ENCODE results near the gene CADM2. TPM values are rescaled to one million over a fixed set of nuclear protein-coding genes. Genes with fewer than 3 reads are reported as not detected.
A peak's percentile ranks its signal among the peaks of the same experiment; 100 is the strongest.

The CADM2 gene
- total RNA-seq, 1 experiment from 2014 or later = not detected

DNA sequence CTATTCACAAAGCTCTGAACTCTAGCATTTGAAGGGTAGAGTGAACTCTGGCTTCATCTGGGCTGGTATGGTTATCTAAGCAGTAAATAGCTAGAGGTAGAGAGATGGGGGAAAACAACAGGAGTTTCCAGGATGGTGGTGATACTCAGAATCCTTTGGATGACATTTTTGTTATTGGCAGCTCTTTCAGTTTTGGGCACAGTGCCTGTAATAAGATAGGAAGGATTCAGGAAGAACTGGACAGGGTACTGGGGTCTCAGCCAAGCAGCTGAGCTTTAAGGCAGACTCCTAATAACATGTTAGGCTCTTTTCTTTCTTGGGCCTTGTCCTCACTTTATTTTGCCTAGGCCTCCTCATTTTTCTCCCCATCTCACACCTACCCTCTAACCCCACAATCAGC, 338.5 kb downstream of the CADM2 start:
- TF ChIP-seq, protein P1, sequence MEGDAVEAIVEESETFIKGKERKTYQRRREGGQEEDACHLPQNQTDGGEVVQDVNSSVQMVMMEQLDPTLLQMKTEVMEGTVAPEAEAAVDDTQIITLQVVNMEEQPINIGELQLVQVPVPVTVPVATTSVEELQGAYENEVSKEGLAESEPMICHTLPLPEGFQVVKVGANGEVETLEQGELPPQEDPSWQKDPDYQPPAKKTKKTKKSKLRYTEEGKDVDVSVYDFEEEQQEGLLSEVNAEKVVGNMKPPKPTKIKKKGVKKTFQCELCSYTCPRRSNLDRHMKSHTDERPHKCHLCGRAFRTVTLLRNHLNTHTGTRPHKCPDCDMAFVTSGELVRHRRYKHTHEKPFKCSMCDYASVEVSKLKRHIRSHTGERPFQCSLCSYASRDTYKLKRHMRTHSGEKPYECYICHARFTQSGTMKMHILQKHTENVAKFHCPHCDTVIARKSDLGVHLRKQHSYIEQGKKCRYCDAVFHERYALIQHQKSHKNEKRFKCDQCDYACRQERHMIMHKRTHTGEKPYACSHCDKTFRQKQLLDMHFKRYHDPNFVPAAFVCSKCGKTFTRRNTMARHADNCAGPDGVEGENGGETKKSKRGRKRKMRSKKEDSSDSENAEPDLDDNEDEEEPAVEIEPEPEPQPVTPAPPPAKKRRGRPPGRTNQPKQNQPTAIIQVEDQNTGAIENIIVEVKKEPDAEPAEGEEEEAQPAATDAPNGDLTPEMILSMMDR (IDR thresholded peaks at IDR 0.05; ENCODE audit: unreplicated experiment) = no peak
- no peak overlapping the region for H3K4me3 Mint-ChIP-seq (ENCODE audit: unreplicated experiment)
- no peaks in the 10 kb centered on the region for H3K9me3 Mint-ChIP-seq (ENCODE audit: unreplicated experiment)
- intact Hi-C loops (cut with micrococcal nuclease) = no loop called here
- ChIA-PET POLR2A (no interaction called here), CTCF (no interaction called here)
- H3K4me1 Mint-ChIP-seq (ENCODE audit: insufficient read depth, unreplicated experiment) = no peaks in the 10 kb centered on the region
- BruUV-seq (replicated peaks) = no TSS peak
- peaks cover 53% of the 10 kb centered on the region for H3K27me3 Mint-ChIP-seq (ENCODE audit: insufficient read depth, unreplicated experiment)
- no peaks in the 10 kb centered on the region for H3K36me3 Mint-ChIP-seq (ENCODE audit: insufficient read depth, unreplicated experiment)
- DNase-seq (ENCODE audit: unreplicated experiment) = no peak
- H3K27ac Mint-ChIP-seq (ENCODE audit: low read depth, unreplicated experiment) = no peak overlapping the region

DNA sequence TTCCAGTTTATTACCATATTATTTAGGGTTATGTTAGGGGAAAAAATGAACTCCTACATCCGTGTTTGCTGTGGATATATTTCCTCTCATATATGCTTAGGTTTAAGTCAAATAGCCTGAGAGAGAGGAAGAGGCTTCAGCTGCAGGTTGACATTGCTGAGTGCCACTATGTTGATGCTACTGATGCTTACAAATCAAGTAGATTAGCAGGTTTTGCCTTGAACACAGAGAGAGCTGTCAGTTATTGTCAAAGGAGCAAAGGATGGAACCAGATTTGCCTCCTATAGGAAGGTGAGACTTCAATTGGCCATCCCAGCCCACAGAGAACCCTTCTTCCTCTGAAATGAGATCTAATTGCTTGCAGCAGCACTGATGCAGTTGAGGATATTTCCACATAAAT, 339.2 kb downstream of the CADM2 start:
- Mint-ChIP-seq H3K27me3 (ENCODE audit: insufficient read depth, unreplicated experiment) (peaks cover 60% of the 10 kb centered on the region), H3K4me1 (ENCODE audit: insufficient read depth, unreplicated experiment) (no peaks in the 10 kb centered on the region), H3K9me3 (ENCODE audit: unreplicated experiment) (no peaks in the 10 kb centered on the region), H3K36me3 (ENCODE audit: insufficient read depth, unreplicated experiment) (no peaks in the 10 kb centered on the region), H3K27ac (ENCODE audit: low read depth, unreplicated experiment) (no peak overlapping the region), H3K4me3 (ENCODE audit: unreplicated experiment) (no peak overlapping the region)
- intact Hi-C loops (cut with micrococcal nuclease) = no loop called here
- ChIA-PET POLR2A (no interaction called here), CTCF (no interaction called here)
- no peak for DNase-seq (ENCODE audit: unreplicated experiment)
- BruUV-seq (replicated peaks) = no TSS peak
- TF ChIP-seq, protein P1 (IDR thresholded peaks at IDR 0.05; ENCODE audit: unreplicated experiment) = no peak

DNA sequence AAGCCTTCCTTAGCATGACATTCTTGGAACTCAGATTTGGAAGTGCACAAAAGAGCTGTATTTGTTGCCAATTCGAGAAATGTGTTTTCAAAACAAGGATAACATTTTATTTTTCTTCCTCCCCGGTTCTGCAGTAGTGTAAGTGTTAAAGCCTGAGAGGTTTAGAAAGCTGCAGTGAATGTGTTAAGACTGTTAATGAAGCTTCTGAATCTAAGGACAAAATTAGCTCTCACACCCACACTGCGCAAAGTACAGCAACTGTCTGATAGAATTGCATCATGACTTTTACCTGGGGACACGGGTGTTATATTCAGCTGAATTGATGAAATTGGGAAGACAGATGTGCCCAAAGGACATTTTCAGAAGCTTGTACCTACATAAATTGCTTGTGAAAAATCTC, 344.4 kb downstream of the CADM2 start:
- no peak overlapping the region for H3K4me3 Mint-ChIP-seq (ENCODE audit: unreplicated experiment)
- no peak for DNase-seq (ENCODE audit: unreplicated experiment)
- CTCF ChIA-PET = interaction anchor here (1.2 to 1.3 kb wide), 2 partner anchors 44 to 272 kb away, joined by 3 to 8 read pairs; no protein-coding TSS in a partner anchor
- no TSS peak for BruUV-seq (replicated peaks)
- H3K4me1 Mint-ChIP-seq (ENCODE audit: insufficient read depth, unreplicated experiment) = no peaks in the 10 kb centered on the region
- intact Hi-C loops (cut with micrococcal nuclease) = no loop called here
- POLR2A ChIA-PET = no interaction called here
- H3K9me3 Mint-ChIP-seq (ENCODE audit: unreplicated experiment) = no peaks in the 10 kb centered on the region
- peaks cover 50% of the 10 kb centered on the region for H3K27me3 Mint-ChIP-seq (ENCODE audit: insufficient read depth, unreplicated experiment)
- no peak overlapping the region for H3K27ac Mint-ChIP-seq (ENCODE audit: low read depth, unreplicated experiment)
- H3K36me3 Mint-ChIP-seq (ENCODE audit: insufficient read depth, unreplicated experiment) = no peaks in the 10 kb centered on the region
- TF ChIP-seq, protein P1 (IDR thresholded peaks at IDR 0.05; ENCODE audit: unreplicated experiment) = no peak

DNA sequence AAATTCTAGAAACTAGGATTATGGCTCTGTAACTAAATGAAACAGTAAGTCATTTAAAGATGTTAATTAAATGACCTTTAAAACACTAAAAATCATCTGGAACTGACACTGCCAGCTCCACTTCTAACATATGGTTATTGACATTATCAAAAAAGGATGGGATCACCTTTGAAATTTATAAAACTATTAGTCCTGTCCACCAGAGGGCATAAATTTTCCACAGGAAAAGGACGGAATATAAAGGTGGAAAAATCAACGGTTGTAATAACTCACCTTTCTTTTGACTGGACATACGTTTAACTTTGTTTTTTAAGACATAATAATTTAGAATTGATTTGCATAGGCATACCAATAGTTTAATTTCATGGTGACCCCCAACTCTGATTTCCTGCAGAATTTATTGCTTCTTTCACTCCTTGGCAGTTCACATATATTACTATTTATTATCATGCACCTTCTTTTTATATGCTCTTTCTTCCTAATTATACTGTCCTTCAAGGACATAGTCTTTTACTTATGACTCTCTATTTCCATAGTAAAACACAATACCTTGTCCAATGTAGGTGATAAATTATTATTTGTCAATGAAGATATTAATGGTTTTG, 345.7 kb downstream of the CADM2 start:
- no TSS peak for BruUV-seq (replicated peaks)
- Mint-ChIP-seq H3K27ac (ENCODE audit: low read depth, unreplicated experiment) (no peak overlapping the region), H3K4me1 (ENCODE audit: insufficient read depth, unreplicated experiment) (no peaks in the 10 kb centered on the region), H3K9me3 (ENCODE audit: unreplicated experiment) (no peaks in the 10 kb centered on the region), H3K36me3 (ENCODE audit: insufficient read depth, unreplicated experiment) (no peaks in the 10 kb centered on the region), H3K4me3 (ENCODE audit: unreplicated experiment) (no peak overlapping the region), H3K27me3 (ENCODE audit: insufficient read depth, unreplicated experiment) (peaks cover 57% of the 10 kb centered on the region)
- CTCF ChIA-PET = interaction anchor here (0.7 to 1.5 kb wide), 5 partner anchors 43 to 271 kb away, joined by 3 to 8 read pairs (median 4); no protein-coding TSS in a partner anchor
- intact Hi-C loops (cut with micrococcal nuclease) = loop anchor here (1.0 kb wide), 2 partner anchors 56 to 272 kb away; no protein-coding TSS in a partner anchor
- DNase-seq (ENCODE audit: unreplicated experiment) = peak; percentile 28
- POLR2A ChIA-PET = no interaction called here
- TF ChIP-seq, protein P1 (IDR thresholded peaks at IDR 0.05; ENCODE audit: unreplicated experiment) = peak; percentile 25

Data from MCF 10A (cell line).